HG03196 (cell line): ENCODE data around the gene NEGR1.

ENCODE experiments used
- ATAC-seq: cut with Tn5 transposase; IDR thresholded peaks from one replicate; pipeline ENCODE4 v1.9.1; 2021; ENCODE audit not compliant: unreplicated experiment

The NEGR1 gene

DNA sequence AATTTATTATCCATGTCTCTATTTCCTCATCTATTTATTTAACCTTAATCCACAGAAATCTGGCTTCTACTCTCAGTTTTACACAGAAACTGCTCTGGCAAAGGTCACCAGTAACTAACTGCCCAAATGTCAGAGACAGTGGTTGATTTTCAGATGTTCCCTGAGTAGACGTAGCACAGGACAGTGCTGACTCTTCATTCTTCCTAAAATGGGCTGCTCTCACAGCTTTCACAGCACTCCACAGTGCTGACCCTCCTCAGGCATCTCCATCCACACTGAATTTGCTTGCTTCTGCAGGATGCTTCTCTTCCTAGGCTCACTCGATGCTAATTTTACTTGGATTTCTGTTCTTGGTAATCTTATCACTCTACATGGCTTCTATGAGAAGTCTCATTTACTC is 693.3 kb downstream of the NEGR1 start:
- no peak for ATAC-seq

DNA sequence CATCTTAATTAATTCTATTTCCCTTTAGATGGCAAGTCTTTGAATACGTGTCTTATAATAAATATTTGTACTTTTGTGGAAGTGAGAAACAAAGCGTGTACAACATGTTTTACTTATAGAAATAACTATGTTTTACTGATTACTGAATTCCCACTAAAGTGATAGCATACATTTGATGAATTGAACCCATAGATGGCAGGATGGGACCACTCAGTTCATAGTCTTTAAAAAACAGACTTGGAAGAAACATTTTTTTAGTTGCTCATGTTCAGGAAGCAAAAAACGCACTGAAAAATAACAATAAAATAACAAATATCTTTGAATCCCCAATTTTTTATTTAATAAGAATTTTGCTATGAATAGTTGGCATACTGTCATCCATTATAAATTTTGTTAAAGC is 694.4 kb downstream of the NEGR1 start:
- no peak for ATAC-seq

DNA sequence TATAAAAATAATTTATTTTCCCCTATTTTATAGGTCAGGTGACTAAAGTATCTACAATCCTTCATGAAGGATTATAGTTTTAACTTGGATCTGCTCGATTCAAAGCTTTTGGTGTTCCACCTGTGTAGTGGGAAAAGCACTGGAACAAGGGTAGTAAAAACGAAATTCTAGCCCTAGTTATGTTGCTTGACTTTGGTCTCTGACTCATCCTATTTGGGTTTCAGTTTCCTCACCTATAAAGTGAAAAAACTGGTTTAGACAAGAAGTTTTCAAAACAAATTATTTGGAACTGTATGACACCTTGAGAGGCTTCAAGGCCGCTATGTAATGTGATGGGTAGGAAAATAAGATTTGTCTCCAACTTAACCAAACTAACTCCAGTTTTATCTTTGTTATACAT is 696.3 kb downstream of the NEGR1 start:
- ATAC-seq: peak; percentile 52

DNA sequence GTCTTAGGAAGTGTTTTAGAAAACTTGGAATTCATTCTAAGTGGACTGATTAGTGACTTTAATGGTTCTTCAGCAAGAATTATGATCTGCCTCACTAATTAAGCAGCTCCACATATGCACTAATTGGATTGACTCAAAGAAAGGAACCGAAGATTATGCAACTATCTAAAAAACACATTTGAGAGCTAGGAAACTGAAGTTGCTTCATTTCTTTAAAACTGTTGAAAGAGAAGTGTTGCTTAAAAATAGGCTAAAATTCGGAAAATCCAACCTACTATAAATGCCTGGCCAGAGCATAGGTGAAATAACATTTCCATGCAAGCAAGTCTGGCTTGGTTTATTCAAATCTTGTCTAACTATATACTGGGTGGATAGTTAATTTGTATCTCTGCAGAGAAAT is 698.6 kb downstream of the NEGR1 start:
- no peak for ATAC-seq

DNA sequence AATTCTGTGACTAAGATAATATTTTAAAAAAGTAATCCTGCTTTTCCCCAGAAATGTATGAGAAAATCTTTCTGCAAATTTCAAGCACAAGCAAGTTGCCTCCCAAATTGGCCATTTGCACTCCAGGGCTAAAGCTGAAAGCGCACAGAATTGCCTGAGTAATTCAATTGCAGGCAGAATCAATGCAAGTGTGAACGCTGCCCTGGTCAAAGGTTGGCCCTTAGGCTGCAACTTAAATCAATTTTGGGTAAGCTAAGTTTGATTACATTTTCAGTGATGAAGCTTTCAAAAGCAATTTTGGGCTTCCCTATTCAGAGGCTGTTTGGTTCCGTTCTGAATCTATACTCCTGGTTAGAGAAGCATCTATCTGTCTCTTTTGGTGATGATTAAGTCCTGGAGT is 699.7 kb downstream of the NEGR1 start:
- no peak for ATAC-seq

DNA sequence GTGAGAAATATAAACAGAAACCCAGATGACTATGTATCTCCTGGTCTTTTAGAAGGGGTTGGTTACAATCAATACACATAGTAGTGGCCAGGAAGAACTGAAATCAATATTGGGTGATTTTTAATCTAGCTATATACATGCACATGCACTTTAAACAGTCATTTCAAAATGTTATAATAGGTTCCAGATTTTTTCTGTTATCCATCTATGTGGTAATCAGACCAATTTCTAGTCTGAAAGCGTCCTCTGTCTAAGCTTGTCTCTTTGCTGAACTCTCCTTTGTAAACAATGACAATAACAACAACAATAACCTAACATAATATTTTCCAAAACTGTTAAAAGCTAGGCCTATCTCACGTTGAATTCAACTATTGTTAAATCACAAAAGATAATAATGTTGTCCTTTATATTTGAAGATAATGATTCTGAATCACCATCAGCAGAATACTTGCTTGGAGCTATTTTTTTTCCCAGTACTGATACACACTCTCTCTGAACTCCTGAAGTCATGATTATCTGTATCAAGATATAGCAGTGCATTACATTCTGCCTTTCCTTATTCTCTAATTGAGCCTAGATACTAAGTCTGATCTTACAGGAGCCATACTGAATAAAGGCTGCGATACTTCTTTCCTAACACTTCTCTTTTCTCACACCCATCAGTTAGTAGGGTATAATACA is 704.7 kb downstream of the NEGR1 start:
- no peak for ATAC-seq

DNA sequence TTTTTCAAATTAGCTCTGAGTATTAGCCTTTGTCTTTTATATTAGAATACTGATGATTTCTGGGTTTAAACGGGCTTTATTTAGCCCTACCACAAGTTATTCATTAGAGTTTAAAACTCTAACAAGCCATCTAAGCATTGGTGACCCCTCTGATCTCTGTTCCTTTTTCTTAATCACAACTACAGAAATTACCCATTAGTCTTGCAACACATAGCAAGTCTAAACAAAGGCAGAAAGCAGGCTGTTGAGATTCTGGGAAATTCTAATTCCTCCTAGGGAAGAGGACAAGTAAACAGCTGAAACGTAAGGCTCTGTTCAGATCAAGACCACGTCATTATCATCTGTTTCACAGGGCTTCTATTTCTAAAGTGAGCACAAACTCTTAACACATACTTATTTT is 710.3 kb downstream of the NEGR1 start:
- peak; percentile 65 for ATAC-seq

DNA sequence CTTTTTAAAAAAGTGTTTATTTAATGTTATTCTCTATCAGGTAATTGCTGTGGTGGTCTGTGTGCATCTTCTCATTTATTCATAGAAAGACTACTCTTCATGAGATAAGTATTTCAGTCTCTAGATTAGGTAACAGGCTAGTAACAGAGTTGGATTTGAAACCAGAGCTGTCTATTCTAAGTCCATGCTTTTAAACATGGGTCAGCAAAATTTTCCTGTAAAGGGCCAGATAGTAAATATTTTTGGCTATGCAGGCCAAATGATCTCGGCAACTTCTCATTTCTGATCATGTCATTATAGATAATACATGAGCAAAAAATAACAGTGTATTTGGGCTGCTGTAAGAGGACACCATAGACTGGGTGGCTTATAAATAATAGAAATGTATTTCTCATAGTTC is 715.9 kb downstream of the NEGR1 start:
- ATAC-seq: no peak

DNA sequence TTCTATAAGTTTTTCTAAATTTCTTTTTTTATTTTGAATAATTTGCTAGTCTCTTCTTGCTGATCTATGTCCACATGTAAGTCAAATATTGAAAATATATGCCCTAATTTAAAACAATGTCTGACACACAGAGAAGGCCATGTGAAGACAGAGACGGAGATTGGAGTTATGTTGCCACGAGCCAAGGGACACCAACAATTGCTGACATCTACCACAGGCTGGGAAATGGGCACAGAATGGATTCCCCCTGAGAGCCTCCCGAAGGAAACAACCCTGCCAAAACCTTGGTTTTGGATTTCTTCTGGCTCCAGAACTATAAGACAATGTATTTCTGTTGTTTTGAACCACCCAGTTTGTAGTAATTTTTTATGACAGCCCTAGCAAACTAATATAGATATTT is 716.5 kb downstream of the NEGR1 start:
- no peak for ATAC-seq

DNA sequence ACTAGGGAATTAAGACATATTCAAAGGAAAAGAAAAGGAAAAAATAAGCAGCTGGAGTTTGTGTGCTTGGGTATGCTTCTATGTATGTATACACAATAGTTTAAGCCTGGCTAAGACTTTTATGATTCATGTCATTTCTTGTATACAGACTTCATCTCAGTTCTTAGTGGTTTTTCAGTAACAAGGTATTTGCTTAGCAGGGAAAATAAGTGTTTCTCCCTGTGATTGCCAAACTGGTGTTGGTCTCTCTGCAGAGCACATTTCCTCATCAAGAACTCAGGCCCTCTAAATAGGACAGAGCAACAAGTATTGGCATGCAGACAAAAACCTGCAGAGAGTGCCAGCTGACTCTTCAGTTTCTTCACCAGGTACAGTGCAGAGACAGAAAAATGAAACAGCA is 717.1 kb downstream of the NEGR1 start:
- ATAC-seq: no peak

DNA sequence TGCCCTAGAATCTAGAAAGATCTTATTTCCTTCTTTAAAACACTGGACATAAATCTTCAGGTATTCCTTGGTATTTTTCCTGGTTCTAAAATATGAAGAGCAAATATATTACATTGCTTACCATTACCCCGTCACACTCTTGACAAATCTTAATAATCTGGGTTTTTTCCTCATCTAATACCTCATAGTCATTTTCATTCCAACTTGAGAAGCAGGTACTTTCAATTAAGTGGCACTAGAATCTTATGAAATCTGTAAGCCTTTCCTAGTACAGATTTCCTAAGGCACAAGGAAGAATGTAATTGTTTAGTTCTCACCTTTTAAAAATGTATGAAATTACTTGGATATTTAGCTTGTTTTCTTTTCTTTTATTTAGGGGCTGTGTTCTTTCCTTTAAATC is 720.0 kb downstream of the NEGR1 start:
- no peak for ATAC-seq

DNA sequence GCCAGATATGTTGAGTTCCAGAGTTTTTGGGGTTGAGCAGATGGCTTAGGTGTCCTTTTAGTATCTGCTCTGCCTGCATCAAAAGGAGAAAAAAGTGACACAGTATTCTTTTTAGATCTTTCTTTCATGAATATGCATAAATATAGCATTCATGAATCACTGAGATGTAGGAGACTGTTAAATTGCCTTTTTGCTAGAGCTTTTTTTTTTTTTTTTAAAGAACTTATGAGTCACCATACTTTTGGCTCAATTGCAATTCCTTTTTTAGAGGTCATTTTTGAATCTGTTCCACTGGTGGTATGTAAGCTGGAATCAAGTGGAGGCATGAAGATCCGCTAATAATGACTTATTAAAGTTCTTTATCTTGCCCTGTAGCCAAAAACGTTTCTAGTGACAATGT is 720.6 kb downstream of the NEGR1 start:
- no peak for ATAC-seq

DNA sequence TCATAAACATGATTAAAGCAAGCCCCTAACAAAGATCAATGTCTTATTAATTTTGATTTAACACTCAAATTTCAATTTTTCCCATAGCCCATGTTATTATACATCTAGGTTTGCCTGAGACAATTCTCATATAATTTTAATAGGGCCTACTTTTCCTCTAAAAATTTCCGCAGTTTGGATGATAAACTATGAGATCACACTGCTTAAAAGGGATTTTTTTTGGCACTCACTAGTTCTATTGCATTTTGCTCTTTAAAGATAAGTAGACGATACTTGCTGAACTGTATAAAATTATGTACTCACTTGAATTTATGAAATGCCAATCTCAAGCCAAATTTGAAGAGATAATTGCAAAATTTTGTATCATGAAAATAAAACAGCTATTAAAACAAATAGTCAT is 721.1 kb downstream of the NEGR1 start:
- ATAC-seq: no peak

DNA sequence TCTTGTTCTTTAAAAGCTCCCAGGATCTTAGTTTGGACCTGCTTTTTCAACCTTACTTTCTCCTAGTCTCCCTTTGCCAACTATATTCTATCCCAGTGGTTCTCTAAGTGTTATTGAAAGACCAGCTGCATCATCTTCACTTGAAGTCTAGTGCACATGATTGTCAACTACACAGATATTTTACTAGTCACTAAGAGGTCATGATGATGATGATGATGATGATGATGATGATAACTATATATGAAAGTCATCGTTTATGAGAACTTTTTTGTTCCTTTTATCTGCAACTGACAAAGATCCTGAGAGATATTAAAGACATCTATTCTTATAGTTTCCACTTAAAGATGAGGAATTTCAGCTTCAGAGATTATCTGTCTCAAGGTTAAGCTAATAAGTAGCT is 722.5 kb downstream of the NEGR1 start:
- no peak for ATAC-seq

DNA sequence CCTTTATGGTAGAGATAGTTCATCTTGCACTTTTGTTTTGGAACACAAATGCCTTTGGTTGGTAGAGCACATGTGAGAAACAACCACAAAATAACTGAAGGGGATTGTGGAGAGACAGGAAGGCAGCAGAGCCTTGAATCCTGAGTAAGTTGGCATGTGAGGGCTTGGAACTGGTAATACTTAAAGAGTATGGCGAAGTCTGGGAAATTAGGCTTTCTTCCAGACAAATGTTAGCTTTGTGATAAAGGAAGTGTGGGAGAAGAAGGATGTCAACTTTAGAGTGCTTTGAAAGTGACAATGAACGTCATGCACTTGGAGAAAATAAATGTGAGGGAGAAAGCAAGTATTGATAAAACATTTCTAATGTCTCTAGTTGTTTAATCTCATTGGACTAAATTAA is 725.2 kb downstream of the NEGR1 start:
- no peak for ATAC-seq

DNA sequence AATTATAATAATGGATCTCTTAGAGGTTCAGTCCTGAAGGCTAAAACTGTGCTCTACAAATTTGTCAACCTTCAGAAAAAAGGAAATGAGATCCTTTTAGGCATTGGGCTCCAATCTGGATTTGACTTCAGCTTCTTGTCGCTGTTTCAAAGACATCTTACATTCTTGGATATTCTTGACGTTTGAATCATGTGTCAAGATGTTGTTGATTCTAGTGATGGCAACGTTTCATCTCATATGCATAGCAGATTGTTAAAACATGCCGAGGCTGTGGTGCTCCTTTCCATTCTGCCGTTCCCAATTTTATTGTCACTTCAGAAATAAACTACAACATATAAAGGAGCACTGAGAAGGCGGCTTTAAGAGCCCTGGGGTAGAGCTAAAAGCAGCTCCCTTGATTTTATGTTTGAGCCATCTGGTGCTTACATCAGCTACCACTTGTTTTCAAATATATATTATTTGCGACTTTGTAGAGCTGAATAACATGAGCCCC is 733.9 kb downstream of the NEGR1 start:
- no peak for ATAC-seq

DNA sequence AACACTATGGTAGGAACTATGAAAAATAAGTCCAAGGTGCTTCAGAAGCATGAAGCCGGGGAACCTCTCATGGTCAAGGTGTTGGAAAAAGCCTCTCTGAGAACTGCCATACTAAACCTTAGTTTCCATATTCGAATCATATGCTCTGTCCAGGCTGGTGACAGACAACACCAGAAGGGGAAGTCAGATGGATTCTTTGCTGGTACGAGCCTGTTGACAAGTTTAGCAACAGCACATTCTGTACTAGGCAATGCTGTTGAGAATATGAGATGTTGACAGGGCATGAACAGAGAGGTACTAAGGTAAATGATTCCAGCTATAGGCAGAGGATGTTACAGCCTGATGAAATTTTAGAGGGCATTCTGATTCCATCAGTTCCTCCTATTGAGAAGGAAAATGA is 740.2 kb downstream of the NEGR1 start:
- no peak for ATAC-seq

DNA sequence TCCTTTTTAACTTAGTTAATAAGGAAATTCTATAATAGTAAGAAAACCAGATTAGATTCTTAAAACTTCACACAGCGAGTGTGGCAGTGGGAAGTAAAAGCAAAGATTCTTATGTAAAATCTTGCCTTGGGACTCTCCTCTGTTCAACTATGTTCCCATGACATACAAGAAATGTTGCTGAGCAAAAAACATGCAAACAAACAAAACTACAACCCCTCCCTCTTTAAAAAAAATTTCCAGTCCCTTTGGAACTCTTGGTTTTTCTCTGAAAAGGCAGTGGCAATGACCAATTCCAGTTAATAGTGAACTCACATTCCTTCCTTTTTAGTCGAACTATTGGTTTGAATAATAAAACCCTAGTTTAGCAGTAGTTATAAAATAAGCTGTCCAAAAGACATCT is 748.4 kb downstream of the NEGR1 start:
- no peak for ATAC-seq

DNA sequence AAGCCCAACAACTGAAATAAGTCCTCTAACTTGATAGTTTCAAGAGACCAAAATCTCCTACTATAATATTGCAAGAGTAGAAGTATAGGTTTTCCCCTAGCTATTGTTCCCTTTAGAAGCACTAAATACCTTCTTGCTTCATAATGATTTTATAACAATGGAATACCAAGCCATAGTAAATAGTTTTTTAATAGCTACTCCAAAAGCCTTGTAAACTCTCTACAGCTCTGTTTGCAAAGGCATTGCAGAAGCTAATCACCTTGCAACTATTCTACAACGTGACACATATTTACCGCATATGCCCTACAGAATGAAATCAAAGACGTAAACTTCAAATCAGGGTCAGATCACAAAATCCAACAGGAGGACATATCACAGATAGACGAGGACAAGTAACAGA is 750.0 kb downstream of the NEGR1 start:
- no peak for ATAC-seq

DNA sequence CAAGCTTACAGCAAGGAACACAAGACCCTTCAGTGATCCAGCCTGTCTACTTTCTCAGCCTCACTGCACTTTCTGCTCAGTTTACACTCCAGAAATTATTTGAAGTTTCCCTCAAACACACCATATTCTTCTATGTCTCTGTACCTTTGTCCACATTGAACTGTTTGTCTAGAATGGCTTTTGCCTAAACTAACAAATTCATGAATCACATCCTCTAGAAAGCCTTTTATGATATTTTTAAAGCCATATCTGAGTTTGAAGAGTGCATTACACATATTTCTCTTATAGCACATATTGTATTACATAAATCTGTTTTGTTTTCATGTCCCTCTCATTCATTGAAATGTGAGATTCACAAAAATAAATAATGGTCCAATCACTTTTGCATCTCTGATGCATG is 755.5 kb downstream of the NEGR1 start:
- no peak for ATAC-seq

DNA sequence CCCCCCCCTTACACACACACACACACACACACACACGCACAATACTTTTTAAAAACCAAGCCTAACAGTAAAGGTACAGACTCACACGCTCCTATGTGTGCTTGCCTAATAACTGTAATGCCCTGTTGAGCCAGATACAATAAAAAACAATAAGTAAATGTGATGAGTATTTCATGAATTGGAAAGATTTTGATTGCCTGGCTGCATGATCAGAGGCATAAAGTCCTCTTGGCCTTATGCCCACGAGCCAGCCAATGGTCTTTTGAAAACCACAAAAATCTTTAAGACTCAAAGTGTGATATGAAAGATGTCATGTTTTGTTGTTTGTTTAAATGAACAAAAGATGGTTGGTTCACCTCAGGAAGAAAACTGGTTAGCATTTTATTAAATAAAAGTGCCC is 759.6 kb downstream of the NEGR1 start:
- no peak for ATAC-seq

DNA sequence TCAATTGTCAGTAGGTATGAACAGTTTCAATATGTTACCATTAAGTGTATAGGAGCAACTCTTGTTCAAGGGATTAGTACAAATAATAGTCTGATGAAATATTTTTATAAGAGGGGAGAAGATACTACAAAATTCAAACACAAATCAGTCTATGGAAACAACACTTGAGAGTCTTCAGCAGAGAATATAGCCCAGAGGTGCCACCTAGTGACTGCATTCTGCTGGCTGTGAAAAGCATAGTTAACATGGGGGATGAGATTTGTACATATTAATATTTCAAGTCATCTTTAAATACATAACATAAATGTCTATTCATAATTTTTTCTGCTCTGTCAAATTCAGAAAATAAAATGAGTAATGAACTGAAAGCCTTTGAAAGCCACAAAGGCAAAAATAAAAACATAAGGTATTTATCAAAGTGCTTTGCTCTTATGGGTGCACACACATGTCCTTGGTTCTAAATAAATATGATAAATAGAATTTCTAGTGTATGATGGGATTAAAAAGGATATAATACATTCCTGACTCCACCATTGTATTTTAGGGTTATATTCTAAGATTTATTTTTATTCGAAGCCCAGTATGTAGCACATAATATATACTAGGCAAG is 760.6 kb downstream of the NEGR1 start:
- ATAC-seq: no peak

DNA sequence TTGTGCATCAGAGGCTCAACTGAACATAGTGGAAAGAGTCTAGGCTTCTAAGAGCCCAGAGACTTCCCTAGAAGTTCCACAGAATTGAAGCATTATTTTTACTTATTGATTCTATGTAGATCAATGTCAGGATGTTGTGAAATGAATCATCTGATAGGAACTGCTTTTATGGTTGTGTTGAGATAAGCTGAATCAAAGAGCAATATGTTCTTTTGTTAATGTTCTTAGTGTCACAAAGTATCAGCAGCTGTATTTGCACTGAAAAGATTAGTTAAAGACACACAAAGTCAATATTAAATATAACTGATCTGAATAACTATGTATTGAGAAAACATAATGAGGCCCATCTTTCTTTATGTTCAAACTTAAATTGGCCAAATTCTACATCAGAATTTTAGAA is 770.8 kb downstream of the NEGR1 start:
- ATAC-seq: no peak
